Measurements from ENCODE around the gene COL6A2. TPM values are rescaled to one million over a fixed set of nuclear protein-coding genes. Genes with fewer than 3 reads are reported as not detected.
"Not testable (repeated sequence)": the region's sequence is repeated elsewhere in the genome, so short reads cannot be mapped to it uniquely, and the experiment has no call there.

COL6A2 gene
- total RNA-seq, 2 experiments from 2014 or later: 16.0 to 16.5 TPM

GRCh38 chr21:46081022-46081861 is 16.7 kb upstream of the COL6A2 start:
- Mint-ChIP-seq H3K4me1 (no peaks in the 10 kb centered on the region), H3K27ac (no peak overlapping the region), H3K9me3 (peaks cover 3% of the 10 kb centered on the region), H3K36me3 (no peaks in the 10 kb centered on the region), H3K4me3 (no peak overlapping the region), H3K27me3 (no peaks in the 10 kb centered on the region)
- DNase-seq: no peak

DNA sequence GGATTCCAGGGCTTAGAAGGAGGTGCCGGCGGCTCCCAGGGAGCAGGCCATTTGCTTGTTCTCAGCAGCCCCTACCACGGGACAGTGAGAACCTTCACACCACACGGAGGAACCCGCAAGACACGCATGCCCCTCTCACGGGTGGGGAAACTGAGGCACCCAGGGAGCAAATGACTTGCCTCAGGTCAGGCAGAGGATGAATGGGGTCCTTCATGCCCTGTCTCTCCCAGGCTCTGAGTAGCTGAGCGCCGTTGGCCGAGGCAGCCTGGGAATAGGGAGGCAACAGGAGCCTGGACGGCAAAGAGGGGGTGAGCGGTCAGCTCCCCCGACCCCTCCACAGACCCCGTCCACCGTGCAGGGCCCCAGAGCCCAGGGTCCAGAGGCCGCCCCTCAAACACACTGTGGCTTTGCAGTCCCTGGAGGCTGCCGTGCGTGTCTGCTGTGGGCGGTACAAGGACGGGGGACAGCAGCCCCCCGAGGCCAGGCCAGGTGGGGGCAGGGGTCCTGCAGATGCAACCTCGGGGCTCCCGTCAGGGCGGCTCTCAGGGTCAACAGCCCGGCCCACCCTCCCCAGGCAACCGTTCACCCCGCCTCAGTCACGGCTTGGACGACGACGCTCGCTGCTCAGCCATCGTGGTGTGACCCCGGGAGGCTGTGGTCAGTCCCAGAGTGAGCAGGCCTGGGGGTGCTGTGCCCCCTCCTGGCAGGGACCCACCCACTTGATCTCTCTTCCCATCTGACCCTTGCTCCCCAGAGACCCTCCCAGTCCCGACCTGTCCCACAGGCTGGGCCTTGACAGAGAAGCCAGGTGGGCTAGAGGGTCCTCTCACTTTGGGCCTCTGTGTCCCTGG is 15.8 kb upstream of the COL6A2 start:
- DNase-seq: no peak

DNA sequence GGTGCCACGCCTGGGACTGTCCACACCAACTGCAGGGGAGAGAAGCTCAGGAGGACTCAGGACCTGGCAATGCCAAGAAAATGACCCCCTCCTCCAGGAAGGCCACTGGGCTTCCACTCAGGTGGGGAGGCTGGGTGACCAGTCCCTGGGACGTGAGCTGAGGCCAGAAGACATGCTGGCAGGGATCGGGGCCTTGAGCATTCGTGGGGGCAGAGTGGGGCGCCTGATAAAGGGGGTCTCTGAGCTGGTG is 15.3 kb upstream of the COL6A2 start:
- Mint-ChIP-seq H3K9me3 (peaks cover 8% of the 10 kb centered on the region), H3K4me3 (no peak overlapping the region), H3K36me3 (no peaks in the 10 kb centered on the region), H3K27ac (no peak overlapping the region), H3K4me1 (no peaks in the 10 kb centered on the region), H3K27me3 (no peaks in the 10 kb centered on the region)
- no peak for DNase-seq

More for the DNA sequence above, 15.8 kb upstream of the COL6A2 start:
- Mint-ChIP-seq H3K4me1 (no peaks in the 10 kb centered on the region), H3K27me3 (no peaks in the 10 kb centered on the region), H3K27ac (no peak overlapping the region), H3K4me3 (no peak overlapping the region), H3K36me3 (no peaks in the 10 kb centered on the region), H3K9me3 (peaks cover 6% of the 10 kb centered on the region)

DNA sequence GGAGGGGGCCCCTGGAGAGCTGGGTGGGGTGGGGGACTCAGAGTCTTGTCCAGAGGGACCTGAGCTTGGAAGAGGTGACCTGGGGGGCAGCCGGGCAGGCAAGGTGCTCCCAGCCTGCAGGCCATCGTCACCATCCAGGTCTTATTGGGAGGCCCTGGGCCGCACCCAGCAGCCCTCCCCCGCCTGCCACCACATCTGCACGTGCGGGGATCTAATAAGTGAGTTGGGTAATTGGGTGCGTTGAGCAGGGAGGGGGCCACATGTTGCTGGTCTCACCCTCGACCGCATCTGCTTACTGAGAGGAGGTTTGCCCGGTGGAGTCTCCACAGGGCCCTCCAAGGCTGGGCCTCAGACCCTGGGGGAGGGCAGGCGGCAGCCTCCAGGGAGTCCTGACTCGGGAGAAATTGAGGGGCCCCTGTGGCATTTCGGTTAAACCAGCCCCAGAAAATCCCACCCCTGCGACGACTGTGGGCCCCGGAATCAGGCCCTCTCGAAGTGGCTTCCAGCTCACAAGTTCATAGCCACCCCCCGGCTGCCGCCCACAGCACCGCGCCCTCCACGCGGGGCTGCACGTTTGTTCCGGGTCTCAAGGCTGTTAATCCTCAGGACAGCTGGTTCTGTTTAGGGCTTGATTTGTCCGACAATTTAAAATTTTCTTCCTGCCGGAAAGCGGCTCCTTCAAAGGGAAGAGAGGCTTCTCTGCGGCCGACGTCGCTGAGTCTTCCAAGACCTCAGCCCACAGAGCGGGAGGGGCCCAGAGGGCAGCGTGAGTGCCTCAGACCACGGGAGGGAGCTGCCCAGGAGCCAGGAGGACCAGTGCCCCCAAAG is 14.7 kb upstream of the COL6A2 start:
- Mint-ChIP-seq H3K4me3 (no peak overlapping the region), H3K27me3 (no peaks in the 10 kb centered on the region), H3K27ac (no peak overlapping the region), H3K36me3 (no peaks in the 10 kb centered on the region), H3K9me3 (peaks cover 10% of the 10 kb centered on the region), H3K4me1 (no peaks in the 10 kb centered on the region)
- no peak for DNase-seq

DNA sequence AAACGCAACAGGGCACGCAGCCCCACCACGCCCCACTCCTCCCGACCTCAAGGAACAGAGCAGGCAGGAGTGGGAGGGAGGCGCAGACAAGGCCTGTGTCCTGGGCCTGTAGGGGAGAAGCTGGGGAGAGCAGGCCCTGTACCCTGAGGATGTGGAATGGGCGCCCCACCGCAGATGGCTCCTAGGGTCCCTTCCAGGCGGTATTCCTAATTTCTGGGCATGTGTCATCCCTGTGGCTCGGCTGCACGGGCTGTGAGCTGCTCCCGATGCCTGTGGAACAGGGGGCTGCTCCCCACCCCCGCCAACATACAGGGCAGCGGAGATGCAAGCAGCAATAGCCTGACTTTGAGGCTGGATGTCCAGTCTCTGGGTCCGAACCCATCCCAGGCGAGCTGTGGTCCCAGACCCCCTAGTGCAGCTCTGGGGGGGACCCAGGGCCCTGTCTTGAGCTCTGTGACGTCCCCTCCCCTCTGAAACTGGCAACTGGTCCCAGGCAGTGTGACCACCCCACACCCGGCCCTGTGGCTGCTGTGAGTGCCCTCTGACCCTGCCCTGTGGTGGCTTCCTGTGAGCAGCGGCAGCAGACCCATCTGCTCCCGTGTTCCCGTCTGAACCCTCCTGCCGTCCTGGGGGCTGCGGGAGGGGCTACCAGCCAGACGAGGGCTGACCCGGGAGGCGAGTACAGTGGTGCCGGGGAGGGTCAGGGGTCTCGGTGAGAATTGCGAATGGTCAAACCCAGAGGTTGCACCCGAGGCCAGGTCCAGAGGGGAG is 13.9 kb upstream of the COL6A2 start:
- H3K4me3 Mint-ChIP-seq: no peak overlapping the region
- no peak overlapping the region for H3K27ac Mint-ChIP-seq
- no peaks in the 10 kb centered on the region for H3K36me3 Mint-ChIP-seq
- no peak for DNase-seq
- H3K9me3 Mint-ChIP-seq: peaks cover 17% of the 10 kb centered on the region
- no peaks in the 10 kb centered on the region for H3K4me1 Mint-ChIP-seq
- H3K27me3 Mint-ChIP-seq: no peaks in the 10 kb centered on the region

- Mint-ChIP-seq H3K36me3 (no peaks in the 10 kb centered on the region), H3K4me3 (no peak overlapping the region), H3K27ac (no peak overlapping the region), H3K27me3 (no peaks in the 10 kb centered on the region), H3K4me1 (no peaks in the 10 kb centered on the region), H3K9me3 (peaks cover 17% of the 10 kb centered on the region)
- DNase-seq: no peak
Observed at GRCh38 chr21:46084709-46085108, 13.2 kb upstream of the COL6A2 start.

- H3K4me3 Mint-ChIP-seq, DNase-seq, H3K27me3 Mint-ChIP-seq, H3K36me3 Mint-ChIP-seq, H3K4me1 Mint-ChIP-seq, H3K27ac Mint-ChIP-seq: not testable (repeated sequence)
- peaks cover 18% of the 10 kb centered on the region for H3K9me3 Mint-ChIP-seq
Observed at GRCh38 chr21:46085259-46085658, 12.7 kb upstream of the COL6A2 start.

DNA sequence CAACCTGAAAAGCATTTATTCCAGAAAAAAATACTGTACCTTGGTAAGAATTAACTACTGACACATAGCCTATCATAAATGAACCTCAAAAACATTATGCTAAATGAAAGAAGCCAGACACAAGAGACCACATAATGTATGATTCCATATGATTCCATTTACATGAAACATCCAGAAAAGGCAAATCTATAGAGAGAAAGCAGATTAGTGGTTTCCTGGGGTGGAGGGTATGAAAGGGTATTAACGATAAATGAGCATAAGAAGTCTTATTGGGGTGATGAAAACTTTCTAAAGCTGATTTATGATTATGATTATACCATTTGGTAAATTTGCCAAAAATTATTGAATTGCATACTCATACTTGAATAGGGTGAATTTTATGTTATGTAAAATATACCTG is 10.3 kb upstream of the COL6A2 start:
- H3K27ac Mint-ChIP-seq: no peak overlapping the region
- peaks cover 21% of the 10 kb centered on the region for H3K9me3 Mint-ChIP-seq
- H3K27me3 Mint-ChIP-seq: no peaks in the 10 kb centered on the region
- H3K4me1 Mint-ChIP-seq: no peaks in the 10 kb centered on the region
- no peak for DNase-seq
- peaks cover 2% of the 10 kb centered on the region for H3K36me3 Mint-ChIP-seq
- no peak overlapping the region for H3K4me3 Mint-ChIP-seq

DNA sequence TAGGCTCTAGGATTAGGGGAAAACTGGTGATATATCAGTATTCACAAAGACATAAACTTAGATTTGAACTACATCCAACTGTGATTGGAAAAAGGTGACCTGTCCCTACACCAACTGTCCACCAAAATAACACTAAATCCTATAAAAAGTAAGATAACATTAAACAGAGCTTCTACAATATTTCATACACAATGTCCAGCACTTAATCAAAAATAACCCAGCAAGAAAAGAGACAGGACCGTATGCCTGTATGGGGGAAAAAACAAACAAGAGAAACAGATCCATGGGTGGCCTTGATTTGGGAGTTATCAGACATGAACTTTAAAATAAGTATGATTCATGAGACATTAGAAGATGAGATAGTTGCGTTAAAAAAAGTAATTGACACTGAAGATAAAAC is 9.7 kb upstream of the COL6A2 start:
- Mint-ChIP-seq H3K4me3 (no peak overlapping the region), H3K9me3 (peaks cover 21% of the 10 kb centered on the region), H3K27ac (no peak overlapping the region), H3K4me1 (no peaks in the 10 kb centered on the region), H3K36me3 (peaks cover 2% of the 10 kb centered on the region), H3K27me3 (no peaks in the 10 kb centered on the region)
- no peak for DNase-seq

- Mint-ChIP-seq H3K9me3 (peaks cover 21% of the 10 kb centered on the region), H3K36me3 (peaks cover 2% of the 10 kb centered on the region), H3K4me3 (no peak overlapping the region), H3K27me3 (no peaks in the 10 kb centered on the region), H3K4me1 (no peaks in the 10 kb centered on the region), H3K27ac (no peak overlapping the region)
- no peak for DNase-seq
Observed at GRCh38 chr21:46089285-46089684, 8.6 kb upstream of the COL6A2 start.

- no peak for DNase-seq
- no peaks in the 10 kb centered on the region for H3K27me3 Mint-ChIP-seq
- no peak overlapping the region for H3K27ac Mint-ChIP-seq
- H3K36me3 Mint-ChIP-seq: peaks cover 2% of the 10 kb centered on the region
- no peak overlapping the region for H3K4me3 Mint-ChIP-seq
- no peaks in the 10 kb centered on the region for H3K4me1 Mint-ChIP-seq
- peaks cover 18% of the 10 kb centered on the region for H3K9me3 Mint-ChIP-seq
Observed at GRCh38 chr21:46091118-46091517, 6.8 kb upstream of the COL6A2 start.

DNA sequence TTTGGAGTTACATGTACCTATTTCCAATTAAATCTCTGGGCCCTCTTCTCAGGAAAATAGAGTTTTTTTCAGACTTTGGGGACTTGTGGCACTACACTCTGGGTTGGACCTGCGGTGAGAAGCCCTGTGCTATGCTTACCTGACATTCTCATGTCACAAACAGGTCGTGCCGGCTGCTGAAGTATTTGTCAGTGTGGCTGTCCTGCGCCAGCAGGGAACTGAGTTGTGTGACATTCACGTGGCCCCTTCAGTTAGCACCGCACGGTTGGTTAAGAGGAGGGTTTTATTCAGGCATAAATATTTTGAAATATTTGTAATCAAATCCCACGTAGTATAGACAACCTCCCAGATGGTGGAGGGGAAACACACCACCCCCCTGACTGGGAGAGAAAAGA is 6.3 kb upstream of the COL6A2 start:
- H3K4me1 Mint-ChIP-seq: no peaks in the 10 kb centered on the region
- no peaks in the 10 kb centered on the region for H3K27me3 Mint-ChIP-seq
- peaks cover 18% of the 10 kb centered on the region for H3K9me3 Mint-ChIP-seq
- DNase-seq: no peak
- H3K27ac Mint-ChIP-seq: no peak overlapping the region
- no peak overlapping the region for H3K4me3 Mint-ChIP-seq
- H3K36me3 Mint-ChIP-seq: peaks cover 2% of the 10 kb centered on the region

GRCh38 chr21:46092026-46092764 is 5.7 kb upstream of the COL6A2 start:
- Mint-ChIP-seq H3K36me3 (peaks cover 2% of the 10 kb centered on the region), H3K9me3 (peaks cover 15% of the 10 kb centered on the region), H3K27ac (no peak overlapping the region), H3K4me3 (no peak overlapping the region), H3K27me3 (no peaks in the 10 kb centered on the region), H3K4me1 (no peaks in the 10 kb centered on the region)
- DNase-seq: no peak
